Suprapubic skin (tissue), 4 donors: ENCODE data around the gene BMP2K. TPM values are rescaled to one million over a fixed set of nuclear protein-coding genes. Genes with fewer than 3 reads are reported as not detected.

Source experiments
- DNase-seq, 2 donors: peaks; one replicate each; pipeline ENCODE4 v3.0.0-alpha.2; 2019; ENCODE audit warnings: low spot score in 2 of 2
- H3K27ac ChIP-seq: fragments of 200-600 bp; sonication (generic); one replicate; pipeline ENCODE4 v1.5.1; 2019
- H3K27me3 ChIP-seq: fragments of 200-600 bp; sonication (generic); one replicate; pipeline ENCODE4 v1.5.1; 2019
- H3K36me3 ChIP-seq: fragments of 200-600 bp; sonication (generic); one replicate; pipeline ENCODE4 v1.5.1; 2019
- H3K4me1 ChIP-seq: fragments of 200-600 bp; sonication (generic); one replicate; pipeline ENCODE4 v1.5.1; 2019
- H3K4me3 ChIP-seq: fragments of 200-600 bp; sonication (generic); one replicate; pipeline ENCODE4 v1.5.1; 2019; ENCODE audit warnings: mild to moderate bottlenecking
- H3K9me3 ChIP-seq: fragments of 200-600 bp; sonication (generic); one replicate; pipeline ENCODE4 v1.5.1; 2019
- EP300 ChIP-seq: sonication (generic); formaldehyde crosslinking; IDR thresholded peaks from one replicate; pipeline ENCODE4 v1.6.1; 2017; ENCODE audit warnings: antibody characterized with exemption
- POLR2A ChIP-seq, 2 donors: fragments of 450-650 bp; IDR thresholded peaks; one replicate each; pipeline ENCODE4 v1.6.1; 2017; ENCODE audit warnings: antibody characterized with exemption in 2 of 2, mild to moderate bottlenecking in 2 of 2, moderate library complexity in 2 of 2
- POLR2AphosphoS5 ChIP-seq, 3 donors: sonication (generic); formaldehyde crosslinking; IDR thresholded peaks; one replicate each; pipeline ENCODE4 v1.6.1; 2017; ENCODE audit warnings: antibody characterized with exemption in 3 of 3
- WGBS: methylation state at CpG from one replicate; pipeline ENCODE4 v1.1.5; 2018; 5-methylcytosine and 5-hydroxymethylcytosine counted together
- total RNA-seq, 4 donors: library from RNA; depleted of rRNA; stranded (reverse); fragments of >200 nt; gene quantifications; one replicate each; pipeline ENCODE4 v1.1.0, GENCODE V29; 2016
- TF ChIP-seq, protein P1 (sequence below), 2 donors: fragments of 200-600 bp in 1 of 2; fragments of 450-650 bp in 1 of 2; sonication (generic) in 1 of 2; IDR thresholded peaks; one replicate each; pipeline ENCODE4 v1.5.1; 2016 to 2019; ENCODE audit warnings: antibody characterized with exemption in 2 of 2, mild to moderate bottlenecking in 1 of 2, moderate library complexity in 1 of 2

The BMP2K gene
- total RNA-seq, 4 donors from 2014 or later, result 29.7 to 79.1 (median 34.2) TPM

DNA sequence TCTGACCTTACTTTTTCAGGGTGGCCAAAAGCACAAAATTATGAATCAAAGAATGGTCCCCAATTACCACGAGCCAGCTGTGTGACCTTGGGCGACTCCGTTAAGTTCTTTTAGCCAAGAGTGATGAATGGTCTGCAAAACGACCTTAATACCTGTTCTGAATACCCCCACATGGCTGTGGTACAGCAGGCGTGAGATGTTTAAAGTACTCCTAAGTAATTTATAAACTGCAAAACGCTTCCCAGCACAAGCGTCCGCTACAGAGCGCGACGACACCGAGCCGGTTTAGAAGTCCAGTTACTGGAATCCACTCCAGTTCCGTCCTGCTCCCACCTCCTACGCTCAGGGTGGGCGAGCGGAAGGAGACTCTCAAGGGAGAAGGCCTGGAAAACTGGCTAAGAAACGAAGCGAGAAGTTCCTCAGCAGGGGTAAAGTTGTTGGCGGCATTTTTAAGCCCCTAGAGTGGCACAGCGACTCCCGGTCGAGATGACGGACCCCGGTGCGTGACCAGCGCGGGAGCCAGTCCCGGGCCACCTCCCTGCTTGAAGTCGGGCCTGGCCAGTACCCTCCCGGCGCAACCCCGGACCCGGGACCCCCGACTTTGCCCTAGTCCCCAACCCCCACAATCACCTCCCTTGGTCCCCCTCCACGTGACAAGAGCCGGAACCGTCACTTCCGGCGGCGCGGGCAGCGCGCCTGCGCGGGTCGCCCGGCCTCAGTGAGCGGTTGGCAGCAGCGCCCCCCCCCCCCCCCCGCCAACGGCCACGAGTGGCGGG, 659 bp upstream of the BMP2K start:
- TF ChIP-seq EP300, result no peak
- TF ChIP-seq POLR2A (IDR thresholded peaks at IDR 0.05), result peak in 1 of 2 donors; percentile 16
- Histone ChIP-seq H3K9me3 (no peaks in the 10 kb centered on the region), H3K27ac (peak overlapping the region; percentile 93), H3K27me3 (no peaks in the 10 kb centered on the region), H3K36me3 (no peaks in the 10 kb centered on the region), H3K4me1 (peaks cover 27% of the 10 kb centered on the region), H3K4me3 (peak overlapping the region; percentile 70)
- WGBS, result under 1% methylated on average over 39 of the region's 54 CpGs
- peak; percentile 92 for DNase-seq

DNA sequence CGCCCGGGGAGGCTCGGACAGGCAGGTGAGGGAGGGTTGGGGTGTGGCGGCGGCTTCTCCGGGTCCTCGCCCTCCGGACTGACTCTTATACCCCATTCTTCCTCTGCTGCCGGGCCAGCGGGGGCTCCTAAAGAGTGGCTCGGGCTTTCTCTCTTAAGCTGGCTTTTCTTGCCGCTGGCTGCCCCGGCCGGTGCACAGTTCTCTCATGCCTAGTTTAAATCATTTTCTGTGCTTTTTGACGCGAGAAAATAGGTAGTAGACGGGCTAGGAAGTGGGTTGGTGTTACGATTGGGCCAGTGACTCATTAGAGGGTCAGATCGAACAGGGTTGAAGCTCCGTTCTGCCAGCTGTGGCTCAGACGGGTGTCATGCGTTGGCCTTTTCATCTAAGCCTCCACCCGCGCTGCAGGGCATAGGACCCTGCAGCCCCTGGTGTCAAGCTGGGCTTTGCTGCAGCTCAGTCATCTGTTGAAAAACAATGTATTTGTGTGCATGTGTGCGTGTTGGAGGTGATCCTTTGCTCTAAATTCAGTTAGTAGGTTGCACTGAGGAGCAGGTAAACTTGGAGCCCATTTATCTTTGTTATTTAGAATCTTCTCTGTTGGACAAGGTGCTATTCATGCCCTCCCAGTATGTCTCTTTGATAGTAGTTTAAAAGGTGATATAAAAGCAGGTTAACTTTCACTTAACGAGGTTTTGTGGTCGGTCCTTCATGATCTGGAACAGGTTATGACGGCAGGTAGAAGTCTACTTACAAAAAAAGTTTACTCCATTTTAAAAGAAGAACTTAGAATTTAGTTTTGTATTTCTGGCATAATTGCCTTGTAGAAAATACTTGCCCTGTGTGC, 802 bp downstream of the BMP2K start:
- TF ChIP-seq POLR2AphosphoS5 (IDR thresholded peaks at IDR 0.05), result no peak
- TF ChIP-seq EP300, result no peak
- TF ChIP-seq POLR2A (IDR thresholded peaks at IDR 0.05), result no peak
- TF ChIP-seq, protein P1, sequence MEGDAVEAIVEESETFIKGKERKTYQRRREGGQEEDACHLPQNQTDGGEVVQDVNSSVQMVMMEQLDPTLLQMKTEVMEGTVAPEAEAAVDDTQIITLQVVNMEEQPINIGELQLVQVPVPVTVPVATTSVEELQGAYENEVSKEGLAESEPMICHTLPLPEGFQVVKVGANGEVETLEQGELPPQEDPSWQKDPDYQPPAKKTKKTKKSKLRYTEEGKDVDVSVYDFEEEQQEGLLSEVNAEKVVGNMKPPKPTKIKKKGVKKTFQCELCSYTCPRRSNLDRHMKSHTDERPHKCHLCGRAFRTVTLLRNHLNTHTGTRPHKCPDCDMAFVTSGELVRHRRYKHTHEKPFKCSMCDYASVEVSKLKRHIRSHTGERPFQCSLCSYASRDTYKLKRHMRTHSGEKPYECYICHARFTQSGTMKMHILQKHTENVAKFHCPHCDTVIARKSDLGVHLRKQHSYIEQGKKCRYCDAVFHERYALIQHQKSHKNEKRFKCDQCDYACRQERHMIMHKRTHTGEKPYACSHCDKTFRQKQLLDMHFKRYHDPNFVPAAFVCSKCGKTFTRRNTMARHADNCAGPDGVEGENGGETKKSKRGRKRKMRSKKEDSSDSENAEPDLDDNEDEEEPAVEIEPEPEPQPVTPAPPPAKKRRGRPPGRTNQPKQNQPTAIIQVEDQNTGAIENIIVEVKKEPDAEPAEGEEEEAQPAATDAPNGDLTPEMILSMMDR (IDR thresholded peaks at IDR 0.05), result no peak
- Histone ChIP-seq H3K4me3 (peak overlapping the region; percentile 70), H3K27ac (peak overlapping the region; percentile 93), H3K4me1 (peaks cover 30% of the 10 kb centered on the region), H3K27me3 (no peaks in the 10 kb centered on the region), H3K9me3 (no peaks in the 10 kb centered on the region), H3K36me3 (no peaks in the 10 kb centered on the region)
- 1% methylated on average over 24 of the region's 28 CpGs for WGBS
- peak in 1 of 2 donors; percentile 73 for DNase-seq

DNA sequence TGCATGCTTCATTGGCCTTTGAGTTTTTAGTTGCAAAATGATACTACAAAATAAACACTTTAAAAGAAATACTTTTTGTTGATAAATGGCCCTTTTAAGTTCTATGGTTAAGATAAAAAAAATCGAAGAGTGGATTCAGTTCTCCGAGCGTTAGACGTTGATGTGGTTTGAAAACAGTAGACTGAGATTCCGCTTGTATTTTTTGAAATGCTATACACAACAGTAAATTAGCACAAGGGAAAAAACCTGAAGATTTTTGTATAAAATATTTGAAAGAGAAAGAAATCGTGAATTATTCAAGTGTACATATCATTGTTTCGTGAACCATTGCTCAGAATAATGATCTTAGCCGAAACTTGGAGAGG, 1.4 kb downstream of the BMP2K start:
- no peak for DNase-seq
- TF ChIP-seq POLR2A (IDR thresholded peaks at IDR 0.05), result no peak
- TF ChIP-seq EP300, result no peak
- TF ChIP-seq, protein P1 (IDR thresholded peaks at IDR 0.05), result no peak
- TF ChIP-seq POLR2AphosphoS5 (IDR thresholded peaks at IDR 0.05), result no peak
- H3K36me3 ChIP-seq, result no peaks in the 10 kb centered on the region
- no peaks in the 10 kb centered on the region for H3K9me3 ChIP-seq
- peak overlapping the region; percentile 70 for H3K4me3 ChIP-seq
- WGBS, result 63% methylated on average over 8 of the region's 8 CpGs
- no peaks in the 10 kb centered on the region for H3K27me3 ChIP-seq
- peak overlapping the region; percentile 93 for H3K27ac ChIP-seq
- H3K4me1 ChIP-seq, result peaks cover 30% of the 10 kb centered on the region

DNA sequence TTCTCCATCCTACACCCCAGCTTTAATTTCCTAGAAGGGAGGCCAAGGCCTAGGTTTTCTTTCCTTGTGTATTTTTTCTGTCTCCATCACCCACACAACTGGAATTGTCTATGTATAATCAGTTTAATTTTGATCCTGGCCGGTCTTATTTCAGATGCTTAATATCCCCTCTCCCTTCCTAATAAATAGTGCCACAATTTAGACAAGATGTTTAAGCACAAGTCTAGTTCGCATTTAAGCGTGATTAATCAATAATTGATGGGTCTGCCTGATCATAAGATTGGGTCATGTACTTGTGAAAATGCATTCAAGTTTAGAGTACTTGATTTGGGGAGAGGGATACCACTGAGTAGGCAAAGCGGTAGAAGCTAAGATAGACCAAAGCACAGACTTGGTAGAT, 2.4 kb downstream of the BMP2K start:
- Histone ChIP-seq H3K9me3 (no peaks in the 10 kb centered on the region), H3K4me1 (peaks cover 30% of the 10 kb centered on the region)

DNA sequence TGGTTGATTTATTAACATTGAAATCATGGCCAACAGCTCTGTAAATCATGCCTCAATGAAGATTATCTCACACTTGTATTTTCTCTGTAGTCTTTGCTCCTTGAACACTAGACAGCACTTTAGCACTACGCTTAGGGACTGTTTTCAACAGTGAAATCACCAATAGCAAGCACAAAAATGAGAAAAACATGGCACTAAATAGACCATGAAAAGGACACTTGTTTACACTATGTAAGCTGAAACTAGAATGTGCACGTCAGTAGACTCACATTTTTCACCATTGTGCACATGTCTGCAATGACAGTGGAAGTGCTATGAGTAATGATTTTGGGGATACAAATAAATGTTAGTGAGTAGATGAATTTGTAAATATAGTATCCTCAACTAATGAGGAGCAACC, 3.1 kb downstream of the BMP2K start:
- H3K36me3 ChIP-seq, result no peaks in the 10 kb centered on the region
- 68% methylated on average over 2 of the region's 2 CpGs for WGBS
- TF ChIP-seq EP300 (no peak), POLR2AphosphoS5 (IDR thresholded peaks at IDR 0.05) (no peak), POLR2A (IDR thresholded peaks at IDR 0.05) (no peak)
- TF ChIP-seq, protein P1 (IDR thresholded peaks at IDR 0.05), result no peak
- no peak for DNase-seq
- no peaks in the 10 kb centered on the region for H3K27me3 ChIP-seq
- no peak overlapping the region for H3K27ac ChIP-seq
- peak overlapping the region; percentile 70 for H3K4me3 ChIP-seq
- H3K4me1 ChIP-seq, result peaks cover 37% of the 10 kb centered on the region
- no peaks in the 10 kb centered on the region for H3K9me3 ChIP-seq

More for the DNA sequence above, 2.4 kb downstream of the BMP2K start:
- 87% methylated on average over 4 of the region's 4 CpGs for WGBS
- no peak overlapping the region for H3K27ac ChIP-seq
- H3K36me3 ChIP-seq, result no peaks in the 10 kb centered on the region
- TF ChIP-seq POLR2AphosphoS5 (IDR thresholded peaks at IDR 0.05) (no peak), EP300 (no peak), POLR2A (IDR thresholded peaks at IDR 0.05) (no peak)
- TF ChIP-seq, protein P1 (IDR thresholded peaks at IDR 0.05), result no peak
- H3K27me3 ChIP-seq, result no peaks in the 10 kb centered on the region
- peak overlapping the region; percentile 70 for H3K4me3 ChIP-seq
- DNase-seq, result no peak
